ENCODE data around the gene SLC25A47.
A peak's percentile ranks its signal among the peaks of the same experiment; 100 is the strongest.

Gene SLC25A47

GRCh38 chr14:100375963-100376735, 53.0 kb downstream of the SLC25A47 start, which contains the start of gene WDR25:
TSS of gene WDR25 (plus strand) at chr14:100376485.
- H3K4me1 ChIP-seq (ENCODE audit: insufficient read depth, low read length): peaks cover 34% of the 10 kb centered on the region
- TF ChIP-seq EZH2 (IDR thresholded peaks at IDR 0.05; ENCODE audit: borderline replicate concordance, low read depth, low read length, severe bottlenecking): no peak
- no peak for TF ChIP-seq CTCF (IDR thresholded peaks at IDR 0.05; ENCODE audit: borderline replicate concordance, extremely low read depth, low read length, poor library complexity, severe bottlenecking)

GRCh38 chr14:100376751-100377171, 53.6 kb downstream of the SLC25A47 start:
- no peaks in the 10 kb centered on the region for H3K9me3 ChIP-seq (ENCODE audit: insufficient read depth, low read length, severe bottlenecking)
- peaks cover 34% of the 10 kb centered on the region for H3K4me1 ChIP-seq (ENCODE audit: insufficient read depth, low read length)
- ATAC-seq (ENCODE audit: insufficient read depth, low read depth) (no peak), DNase-seq (no peak)
- TF ChIP-seq EZH2 (IDR thresholded peaks at IDR 0.05; ENCODE audit: borderline replicate concordance, low read depth, low read length, severe bottlenecking) (no peak), CTCF (IDR thresholded peaks at IDR 0.05; ENCODE audit: borderline replicate concordance, extremely low read depth, low read length, poor library complexity, severe bottlenecking) (peak; percentile 12)
- peaks cover 18% of the 10 kb centered on the region for H3K36me3 ChIP-seq (ENCODE audit: insufficient read depth, low read length)
- H3K4me3 ChIP-seq (ENCODE audit: low read depth in 1 of 2, low read length in 2 of 2): peak overlapping the region; percentile 71 to 80
- no peaks in the 10 kb centered on the region for H3K27me3 ChIP-seq (ENCODE audit: insufficient read depth, low read length, poor library complexity)
- H3K9ac ChIP-seq (ENCODE audit: low read depth, low read length): peak overlapping the region; percentile 76
- H3K79me2 ChIP-seq (ENCODE audit: insufficient read depth, low read length): peaks cover 38% of the 10 kb centered on the region
- H4K20me1 ChIP-seq (ENCODE audit: insufficient read depth, low read length): no peaks in the 10 kb centered on the region
- peak overlapping the region; percentile 65 for H3K27ac ChIP-seq (ENCODE audit: low read length)
- peak overlapping the region; percentile 74 for H2AFZ ChIP-seq (ENCODE audit: low read depth, low read length)
- peak overlapping the region; percentile 98 for H3K4me2 ChIP-seq (ENCODE audit: insufficient read depth, low read length)

More at GRCh38 chr14:100375963-100376735, 53.0 kb downstream of the SLC25A47 start, which contains the start of gene WDR25:
- H3K27me3 ChIP-seq (ENCODE audit: insufficient read depth, low read length, poor library complexity): no peaks in the 10 kb centered on the region
- H3K27ac ChIP-seq (ENCODE audit: low read length): peak within 1 kb of the TSS; percentile 86
- peak within 1 kb of the TSS; percentile 76 for H3K9ac ChIP-seq (ENCODE audit: low read depth, low read length)
- no peaks in the 10 kb centered on the region for H3K9me3 ChIP-seq (ENCODE audit: insufficient read depth, low read length, severe bottlenecking)
- peak within 1 kb of the TSS; percentile 84 for H2AFZ ChIP-seq (ENCODE audit: low read depth, low read length)
- H3K36me3 ChIP-seq (ENCODE audit: insufficient read depth, low read length): peaks cover 15% of the 10 kb centered on the region; the same call in 1 of the 2 replicates
- no peaks in the 10 kb centered on the region for H4K20me1 ChIP-seq (ENCODE audit: insufficient read depth, low read length)
- peaks cover 38% of the 10 kb centered on the region for H3K79me2 ChIP-seq (ENCODE audit: insufficient read depth, low read length)
- ATAC-seq (ENCODE audit: insufficient read depth, low read depth) (peak; percentile 92), DNase-seq (peak; percentile 94)
- H3K4me3 ChIP-seq (ENCODE audit: low read depth in 1 of 2, low read length in 2 of 2): peak within 1 kb of the TSS; percentile 71 to 80
- peak within 1 kb of the TSS; percentile 98 for H3K4me2 ChIP-seq (ENCODE audit: insufficient read depth, low read length)
